ENCODE measurements around the gene PRICKLE4. TPM values are rescaled to one million over a fixed set of nuclear protein-coding genes. Genes with fewer than 3 reads are reported as not detected.

Gene PRICKLE4
- total and polyA plus RNA-seq, 2 of the 13 experiments (the other 11 are each of a cell fraction or from before 2014, with no cell fraction given), result 0.92 to 1.2 TPM

DNA sequence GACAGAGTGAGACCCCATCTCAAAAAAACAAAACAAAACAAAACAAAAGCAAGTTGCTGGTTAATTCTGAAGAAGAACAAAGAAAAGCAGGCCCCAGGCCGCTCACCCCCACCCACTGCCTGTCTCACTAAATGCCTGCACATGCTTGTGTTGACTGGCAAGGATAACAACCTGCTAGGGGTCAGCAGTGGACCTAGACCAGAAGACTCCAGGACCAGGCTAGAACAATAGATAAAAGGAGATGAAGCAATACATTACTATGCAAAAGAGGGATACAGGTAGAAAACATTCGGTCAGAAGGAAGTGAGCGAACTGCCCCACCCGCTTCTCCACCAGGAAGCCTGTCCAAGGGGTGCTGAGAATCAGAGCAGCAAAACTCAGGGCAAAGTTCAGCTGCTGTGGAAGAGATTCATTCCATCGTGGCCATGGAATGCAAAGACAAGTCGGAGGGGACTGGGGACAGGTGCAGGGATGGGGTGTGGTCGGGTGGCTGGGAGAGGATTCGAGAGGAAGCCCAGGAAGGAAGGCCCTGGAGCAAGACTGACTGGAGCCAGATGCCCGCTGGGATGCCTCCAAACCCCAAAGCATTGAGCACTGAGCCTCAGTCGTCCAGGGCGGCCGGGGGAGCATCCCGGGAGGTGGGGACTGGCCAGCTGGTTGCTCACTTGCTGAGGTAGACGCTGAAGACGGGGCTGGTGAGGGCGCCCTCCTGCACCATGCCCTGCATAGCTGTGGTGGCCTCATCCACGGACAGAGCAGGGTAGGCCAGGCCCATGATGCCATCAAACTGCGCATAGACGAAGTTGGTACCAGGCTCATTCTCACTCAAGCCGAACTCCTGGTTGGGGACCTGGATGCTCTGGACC, 38.7 kb upstream of the PRICKLE4 start (continued):
- TF ChIP-seq, protein P1, sequence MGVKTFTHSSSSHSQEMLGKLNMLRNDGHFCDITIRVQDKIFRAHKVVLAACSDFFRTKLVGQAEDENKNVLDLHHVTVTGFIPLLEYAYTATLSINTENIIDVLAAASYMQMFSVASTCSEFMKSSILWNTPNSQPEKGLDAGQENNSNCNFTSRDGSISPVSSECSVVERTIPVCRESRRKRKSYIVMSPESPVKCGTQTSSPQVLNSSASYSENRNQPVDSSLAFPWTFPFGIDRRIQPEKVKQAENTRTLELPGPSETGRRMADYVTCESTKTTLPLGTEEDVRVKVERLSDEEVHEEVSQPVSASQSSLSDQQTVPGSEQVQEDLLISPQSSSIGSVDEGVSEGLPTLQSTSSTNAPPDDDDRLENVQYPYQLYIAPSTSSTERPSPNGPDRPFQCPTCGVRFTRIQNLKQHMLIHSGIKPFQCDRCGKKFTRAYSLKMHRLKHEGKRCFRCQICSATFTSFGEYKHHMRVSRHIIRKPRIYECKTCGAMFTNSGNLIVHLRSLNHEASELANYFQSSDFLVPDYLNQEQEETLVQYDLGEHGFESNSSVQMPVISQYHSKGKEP (CRISPR knock-in tag; IDR thresholded peaks at IDR 0.05), result no peak
- TF ChIP-seq, protein P2, sequence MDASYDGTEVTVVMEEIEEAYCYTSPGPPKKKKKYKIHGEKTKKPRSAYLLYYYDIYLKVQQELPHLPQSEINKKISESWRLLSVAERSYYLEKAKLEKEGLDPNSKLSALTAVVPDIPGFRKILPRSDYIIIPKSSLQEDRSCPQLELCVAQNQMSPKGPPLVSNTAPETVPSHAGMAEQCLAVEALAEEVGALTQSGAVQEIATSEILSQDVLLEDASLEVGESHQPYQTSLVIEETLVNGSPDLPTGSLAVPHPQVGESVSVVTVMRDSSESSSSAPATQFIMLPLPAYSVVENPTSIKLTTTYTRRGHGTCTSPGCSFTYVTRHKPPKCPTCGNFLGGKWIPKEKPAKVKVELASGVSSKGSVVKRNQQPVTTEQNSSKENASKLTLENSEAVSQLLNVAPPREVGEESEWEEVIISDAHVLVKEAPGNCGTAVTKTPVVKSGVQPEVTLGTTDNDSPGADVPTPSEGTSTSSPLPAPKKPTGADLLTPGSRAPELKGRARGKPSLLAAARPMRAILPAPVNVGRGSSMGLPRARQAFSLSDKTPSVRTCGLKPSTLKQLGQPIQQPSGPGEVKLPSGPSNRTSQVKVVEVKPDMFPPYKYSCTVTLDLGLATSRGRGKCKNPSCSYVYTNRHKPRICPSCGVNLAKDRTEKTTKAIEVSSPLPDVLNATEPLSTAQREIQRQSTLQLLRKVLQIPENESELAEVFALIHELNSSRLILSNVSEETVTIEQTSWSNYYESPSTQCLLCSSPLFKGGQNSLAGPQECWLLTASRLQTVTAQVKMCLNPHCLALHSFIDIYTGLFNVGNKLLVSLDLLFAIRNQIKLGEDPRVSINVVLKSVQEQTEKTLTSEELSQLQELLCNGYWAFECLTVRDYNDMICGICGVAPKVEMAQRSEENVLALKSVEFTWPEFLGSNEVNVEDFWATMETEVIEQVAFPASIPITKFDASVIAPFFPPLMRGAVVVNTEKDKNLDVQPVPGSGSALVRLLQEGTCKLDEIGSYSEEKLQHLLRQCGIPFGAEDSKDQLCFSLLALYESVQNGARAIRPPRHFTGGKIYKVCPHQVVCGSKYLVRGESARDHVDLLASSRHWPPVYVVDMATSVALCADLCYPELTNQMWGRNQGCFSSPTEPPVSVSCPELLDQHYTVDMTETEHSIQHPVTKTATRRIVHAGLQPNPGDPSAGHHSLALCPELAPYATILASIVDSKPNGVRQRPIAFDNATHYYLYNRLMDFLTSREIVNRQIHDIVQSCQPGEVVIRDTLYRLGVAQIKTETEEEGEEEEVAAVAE (CRISPR knock-in tag; IDR thresholded peaks at IDR 0.05; ENCODE audit: borderline replicate concordance), result no peak
- TF ChIP-seq ZNF839 (CRISPR knock-in tag; IDR thresholded peaks at IDR 0.05; ENCODE audit: borderline replicate concordance) (no peak), RAD21 (CRISPR knock-in tag; IDR thresholded peaks at IDR 0.05) (no peak; the same call in 1 of the 2 replicates), SP4 (CRISPR knock-in tag; IDR thresholded peaks at IDR 0.05) (peak; percentile 66), ZSCAN12 (CRISPR knock-in tag; IDR thresholded peaks at IDR 0.05) (no peak), FLYWCH1 (CRISPR knock-in tag; IDR thresholded peaks at IDR 0.05) (no peak), FOXP1 (IDR thresholded peaks at IDR 0.05) (no peak), FOXP1 (CRISPR knock-in tag; IDR thresholded peaks at IDR 0.05) (peak; percentile 72), ZNF263 (CRISPR knock-in tag; IDR thresholded peaks at IDR 0.05) (no peak), NR2F2 (IDR thresholded peaks at IDR 0.05; ENCODE audit: borderline replicate concordance, low read depth) (peak; percentile 37; the same call in 1 of the 2 replicates), RELA (CRISPR knock-in tag; IDR thresholded peaks at IDR 0.05) (no peak), ARNT2 (CRISPR knock-in tag; IDR thresholded peaks at IDR 0.05; ENCODE audit: low read depth) (peak; percentile 39; the same call in 1 of the 2 replicates), ZNF564 (CRISPR knock-in tag; IDR thresholded peaks at IDR 0.05) (0 out of 2 replicates have a peak, but pooled peaks have one; percentile 2), ZNF530 (CRISPR knock-in tag; IDR thresholded peaks at IDR 0.05; ENCODE audit: low read depth) (no peak), RORA (CRISPR knock-in tag; IDR thresholded peaks at IDR 0.05) (no peak), NCOA5 (CRISPR knock-in tag; IDR thresholded peaks at IDR 0.05) (no peak), GLI4 (CRISPR knock-in tag; IDR thresholded peaks at IDR 0.05; ENCODE audit: borderline replicate concordance) (no peak)
- TF ChIP-seq, protein P3, sequence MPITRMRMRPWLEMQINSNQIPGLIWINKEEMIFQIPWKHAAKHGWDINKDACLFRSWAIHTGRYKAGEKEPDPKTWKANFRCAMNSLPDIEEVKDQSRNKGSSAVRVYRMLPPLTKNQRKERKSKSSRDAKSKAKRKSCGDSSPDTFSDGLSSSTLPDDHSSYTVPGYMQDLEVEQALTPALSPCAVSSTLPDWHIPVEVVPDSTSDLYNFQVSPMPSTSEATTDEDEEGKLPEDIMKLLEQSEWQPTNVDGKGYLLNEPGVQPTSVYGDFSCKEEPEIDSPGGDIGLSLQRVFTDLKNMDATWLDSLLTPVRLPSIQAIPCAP (CRISPR knock-in tag; IDR thresholded peaks at IDR 0.05; ENCODE audit: low read depth), result no peak
- TF ChIP-seq, protein P4, sequence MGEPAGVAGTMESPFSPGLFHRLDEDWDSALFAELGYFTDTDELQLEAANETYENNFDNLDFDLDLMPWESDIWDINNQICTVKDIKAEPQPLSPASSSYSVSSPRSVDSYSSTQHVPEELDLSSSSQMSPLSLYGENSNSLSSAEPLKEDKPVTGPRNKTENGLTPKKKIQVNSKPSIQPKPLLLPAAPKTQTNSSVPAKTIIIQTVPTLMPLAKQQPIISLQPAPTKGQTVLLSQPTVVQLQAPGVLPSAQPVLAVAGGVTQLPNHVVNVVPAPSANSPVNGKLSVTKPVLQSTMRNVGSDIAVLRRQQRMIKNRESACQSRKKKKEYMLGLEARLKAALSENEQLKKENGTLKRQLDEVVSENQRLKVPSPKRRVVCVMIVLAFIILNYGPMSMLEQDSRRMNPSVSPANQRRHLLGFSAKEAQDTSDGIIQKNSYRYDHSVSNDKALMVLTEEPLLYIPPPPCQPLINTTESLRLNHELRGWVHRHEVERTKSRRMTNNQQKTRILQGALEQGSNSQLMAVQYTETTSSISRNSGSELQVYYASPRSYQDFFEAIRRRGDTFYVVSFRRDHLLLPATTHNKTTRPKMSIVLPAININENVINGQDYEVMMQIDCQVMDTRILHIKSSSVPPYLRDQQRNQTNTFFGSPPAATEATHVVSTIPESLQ (CRISPR knock-in tag; conservative IDR thresholded peaks at IDR 0.05), result no peak

Measured in HepG2 (cell line).